ENCODE data around the gene SMU1. TPM values are rescaled to one million over a fixed set of nuclear protein-coding genes. Genes with fewer than 3 reads are reported as not detected.
"Not testable (repeated sequence)": the region's sequence is repeated elsewhere in the genome, so short reads cannot be mapped to it uniquely, and the experiment has no call there.

The SMU1 gene
- total and polyA plus RNA-seq, 12 donors = 6.9 to 28.3 (median 21.5) TPM

DNA sequence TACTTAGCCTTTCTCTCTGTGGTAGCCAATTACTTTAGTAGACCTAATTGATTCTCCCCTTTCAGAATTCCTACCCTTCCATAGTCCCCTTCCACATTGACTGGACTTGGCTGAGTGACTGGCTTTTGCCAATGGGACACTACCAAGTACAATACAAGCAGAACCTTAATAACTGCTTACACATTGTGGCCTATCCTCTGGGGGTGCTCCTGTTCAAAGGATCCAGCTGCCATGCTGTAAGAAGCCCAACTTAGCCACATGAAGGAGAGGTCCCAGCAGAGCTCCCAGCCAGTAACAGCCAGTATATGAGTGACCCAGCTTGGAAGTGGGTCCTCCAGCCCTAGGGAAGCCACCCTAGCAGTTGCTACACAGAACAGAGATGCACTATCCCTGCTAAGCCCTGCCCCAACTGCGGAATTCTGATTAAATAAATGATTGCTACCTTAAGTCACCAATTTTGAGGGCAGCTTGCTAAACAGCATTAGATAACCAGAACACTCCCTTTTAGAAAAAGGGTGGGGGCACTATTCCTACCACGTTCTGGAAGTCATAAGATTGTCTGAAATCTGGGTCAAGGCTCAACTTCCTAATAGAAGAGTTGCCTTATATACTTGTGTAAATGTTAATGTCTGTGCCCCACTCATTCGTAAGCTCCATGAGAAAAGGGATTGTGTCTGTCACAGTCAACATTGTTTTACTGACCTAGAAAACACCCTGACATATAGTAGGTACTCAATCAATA, 64.0 kb downstream of the SMU1 start:
- Histone ChIP-seq H3K36me3 (replicated peaks in 1 of 2) (no peaks in the 10 kb centered on the region), H3K27ac (no peak overlapping the region), H3K4me1 (replicated peaks in 1 of 2) (no peaks in the 10 kb centered on the region), H3K9me3 (replicated peaks in 1 of 3) (no peaks in the 10 kb centered on the region), H3K27me3 (no peaks in the 10 kb centered on the region), H3K4me3 (no peak overlapping the region)
- DNase-seq = no peak
- WGBS, 4 donors = 54 to 73% (median 62%) methylated on average over 3 of the region's 3 CpGs
- TF ChIP-seq POLR2A (IDR thresholded peaks at IDR 0.05) = no peak
- no peak for TF ChIP-seq CTCF (IDR thresholded peaks at IDR 0.05)
- intact Hi-C loops (cut with DNase I) = no loop called here

GRCh38 chr9:33011831-33012230, 64.6 kb downstream of the SMU1 start:
- Histone ChIP-seq H3K4me1 (replicated peaks in 1 of 2) (no peaks in the 10 kb centered on the region), H3K27me3 (no peaks in the 10 kb centered on the region), H3K36me3 (replicated peaks in 1 of 2) (no peaks in the 10 kb centered on the region), H3K27ac (no peak overlapping the region), H3K9me3 (replicated peaks in 1 of 3) (no peaks in the 10 kb centered on the region), H3K4me3 (no peak overlapping the region)
- TF ChIP-seq POLR2A (IDR thresholded peaks at IDR 0.05) (no peak), CTCF (IDR thresholded peaks at IDR 0.05) (no peak)
- DNase-seq = no peak
- WGBS, 4 donors = 75 to 83% (median 80%) methylated on average over 3 of the region's 3 CpGs
- intact Hi-C loops (cut with DNase I) = no loop called here

DNA sequence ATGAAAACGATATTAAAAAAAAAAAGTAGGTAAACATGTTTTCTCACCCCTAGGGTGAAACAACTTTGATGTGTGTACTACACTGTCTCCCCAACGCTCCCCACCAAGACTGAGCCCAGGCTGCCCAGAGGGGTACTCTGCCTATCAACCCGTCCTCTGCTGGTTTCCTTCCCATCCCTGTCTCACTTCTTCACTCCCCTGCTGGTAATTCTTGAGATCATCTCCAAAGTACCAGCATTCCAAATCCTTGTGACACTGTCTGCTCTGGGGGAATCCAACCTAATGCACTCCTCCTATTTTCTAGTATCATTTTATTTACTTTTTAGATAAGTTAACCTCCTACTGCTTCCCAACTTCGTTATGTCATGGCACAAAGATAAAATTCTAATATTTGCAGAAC, 68.7 kb downstream of the SMU1 start:
- DNase-seq = no peak
- H3K27ac ChIP-seq = no peak overlapping the region
- TF ChIP-seq POLR2A (IDR thresholded peaks at IDR 0.05) (no peak), CTCF (IDR thresholded peaks at IDR 0.05) (no peak)
- H3K27me3 ChIP-seq = no peaks in the 10 kb centered on the region
- WGBS, 4 donors = 76 to 95% (median 89%) methylated on average over 4 of the region's 4 CpGs
- no peak overlapping the region for H3K4me3 ChIP-seq
- no peaks in the 10 kb centered on the region for H3K9me3 ChIP-seq (replicated peaks in 1 of 3)
- no peaks in the 10 kb centered on the region for H3K36me3 ChIP-seq (replicated peaks in 1 of 2)
- no peaks in the 10 kb centered on the region for H3K4me1 ChIP-seq (replicated peaks in 1 of 2)
- intact Hi-C loops (cut with DNase I) = no loop called here

DNA sequence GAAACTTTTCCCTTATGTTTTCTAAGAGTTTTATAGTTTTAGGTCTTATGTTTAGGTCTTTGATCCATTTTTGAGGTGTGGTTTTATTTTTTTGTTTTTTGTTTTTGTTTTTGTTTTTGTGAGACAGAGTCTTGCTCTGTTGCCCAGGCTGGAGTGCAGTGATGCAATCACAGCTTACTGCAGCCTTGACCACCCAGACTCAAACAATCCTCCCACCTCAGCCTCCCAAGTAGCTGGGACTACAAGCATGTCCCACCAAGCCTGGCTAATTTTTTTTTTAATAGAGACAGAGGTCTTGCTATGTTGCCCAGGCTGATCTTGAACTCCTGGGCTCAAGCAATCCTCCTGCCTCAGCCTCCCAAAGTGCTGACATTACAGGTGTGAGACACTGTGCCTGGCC, 71.1 kb downstream of the SMU1 start:
- H3K4me3 ChIP-seq; H3K36me3 ChIP-seq (replicated peaks in 1 of 2); intact Hi-C loops (cut with DNase I); H3K27ac ChIP-seq; H3K27me3 ChIP-seq; H3K4me1 ChIP-seq (replicated peaks in 1 of 2); DNase-seq; H3K9me3 ChIP-seq (replicated peaks in 1 of 3): not testable (repeated sequence)

- intact Hi-C loops (cut with DNase I) = not testable (repeated sequence)
- H3K27ac ChIP-seq = peak overlapping the region; percentile 94 to 99 (median 96)
These were observed 75.8 kb downstream of the SMU1 start for GRCh38 chr9:33000682-33001055.

More at GRCh38 chr9:33000682-33001055, 75.8 kb downstream of the SMU1 start:
- Histone ChIP-seq H3K4me3 (peak overlapping the region; percentile 81 to 90 (median 84)), H3K36me3 (replicated peaks in 1 of 2) (peaks cover 0 to 14% of the 10 kb centered on the region in 2 donors), H3K4me1 (replicated peaks in 1 of 2) (peaks cover 4 to 23% of the 10 kb centered on the region in 2 donors)
- not testable (repeated sequence) for DNase-seq; H3K27me3 ChIP-seq; H3K9me3 ChIP-seq (replicated peaks in 1 of 3)
- 6 to 10% (median 7%) methylated on average over 9 to 12 of the region's 12 CpGs for WGBS, 4 donors

Data from adrenal gland (tissue), 12 donors.